Thyroid gland (tissue), 4 donors: ENCODE data around the gene LCTL. TPM values are rescaled to one million over a fixed set of nuclear protein-coding genes. Genes with fewer than 3 reads are reported as not detected.
"Not testable (repeated sequence)": the region's sequence is repeated elsewhere in the genome, so short reads cannot be mapped to it uniquely, and the experiment has no call there.

Experiments
- DNase-seq, 2 donors: peaks; one replicate each; pipeline ENCODE4 v3.0.0-alpha.2; 2019
- H3K27ac ChIP-seq, 3 donors: fragments of 200-600 bp; sonication (generic); 1 replicate in 2 of 3; 2 replicates in 1 of 3; pipeline ENCODE4 v1.5.1; 2016 to 2019; ENCODE audit warnings: mild to moderate bottlenecking in 1 of 3, moderate library complexity in 1 of 3
- H3K27me3 ChIP-seq: fragments of 200-600 bp; sonication (generic); one replicate; pipeline ENCODE4 v1.5.1; 2019
- H3K36me3 ChIP-seq, 2 donors: fragments of 200-600 bp; sonication (generic); one replicate each; pipeline ENCODE4 v1.5.1; 2016 to 2019
- H3K4me1 ChIP-seq, 2 donors: fragments of 200-600 bp; sonication (generic); one replicate each; pipeline ENCODE4 v1.5.1; 2017 to 2019
- H3K4me3 ChIP-seq, 3 donors: fragments of 200-600 bp; sonication (generic); replicated peaks in 1 of 3; 1 replicate in 2 of 3; 2 replicates in 1 of 3; pipeline ENCODE4 v1.5.1; 2016; ENCODE audit warnings: mild to moderate bottlenecking in 1 of 3
- H3K9me3 ChIP-seq: fragments of 200-600 bp; sonication (generic); one replicate; pipeline ENCODE4 v1.5.1; 2017
- POLR2A ChIP-seq, 2 donors: fragments of 450-650 bp; IDR thresholded peaks; one replicate each; pipeline ENCODE4 v1.6.1; 2017; ENCODE audit warnings: antibody characterized with exemption in 2 of 2, mild to moderate bottlenecking in 2 of 2, moderate library complexity in 1 of 2
- WGBS, 2 donors: methylation state at CpG; one replicate each; pipeline ENCODE4 v1.1.5; 2017; 5-methylcytosine and 5-hydroxymethylcytosine counted together
- intact Hi-C: fragments of 100-400 bp; cut with DNase I; formaldehyde crosslinking; loops from one replicate; pipeline ENCODE4 v1.15.1; 2023
- total RNA-seq, 4 donors: library from RNA; depleted of rRNA; stranded (reverse); fragments of >200 nt; gene quantifications; one replicate each; pipeline ENCODE4 v1.2.3, GENCODE V29; 2016
- TF ChIP-seq, protein P1 (sequence below), 6 experiments: fragments of 200-600 bp in 3 of 6; fragments of 450-650 bp in 3 of 6; sonication (generic) in 3 of 6; IDR thresholded peaks; one replicate each; pipeline ENCODE4 v1.5.1; 2016 to 2019; ENCODE audit warnings: antibody characterized with exemption in 6 of 6, mild to moderate bottlenecking in 2 of 6, inconsistent platforms in 1 of 6, moderate library complexity in 1 of 6

The LCTL gene
- total RNA-seq, 4 donors from 2014 or later = not detected

DNA sequence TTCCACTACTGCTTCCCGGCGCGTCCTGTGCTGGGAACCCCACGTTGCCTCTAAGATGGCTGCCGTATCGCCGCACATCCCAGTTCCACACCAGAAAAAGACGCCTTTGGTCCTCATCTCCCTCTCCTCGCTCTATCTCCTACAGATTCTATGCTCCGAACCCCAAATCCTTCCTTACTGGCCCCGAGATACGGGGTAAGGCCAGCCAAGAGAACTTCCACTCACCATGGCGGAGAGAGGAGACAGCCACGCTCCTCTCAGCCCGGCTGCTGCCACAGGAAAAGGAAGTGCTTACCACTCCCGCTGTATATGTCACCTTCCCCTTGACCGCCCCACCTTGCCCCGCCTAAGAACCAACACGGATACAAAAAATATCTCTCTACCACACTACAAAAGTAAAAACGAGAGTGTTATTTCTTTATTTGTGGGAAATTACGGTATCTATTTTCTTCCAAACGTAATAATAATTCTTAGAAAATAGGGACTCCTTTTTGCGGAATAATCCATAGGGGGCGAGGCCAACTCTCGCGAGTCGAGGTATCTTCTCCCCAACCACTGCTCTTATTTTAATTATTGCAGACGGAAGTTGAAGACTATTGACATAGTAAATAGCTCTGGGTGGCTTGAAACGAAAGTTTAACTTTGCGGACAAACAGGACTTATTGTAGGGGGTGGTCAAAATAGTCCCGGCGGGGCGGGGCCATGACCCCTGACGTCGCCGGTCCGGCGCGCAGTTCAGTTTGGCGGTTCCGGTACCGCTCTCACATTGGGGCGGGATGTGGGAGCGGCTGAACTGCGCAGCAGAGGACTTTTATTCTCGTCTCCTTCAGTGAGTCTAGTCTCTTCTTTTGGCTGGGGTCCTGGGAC is 61.0 kb downstream of the LCTL start, which contains the start of the genes RPL4 and ZWILCH:
RPL4 (minus strand) TSS at position 293 of the 867 bp plus-strand sequence; CDS start at position 228, 65 bp downstream.
ZWILCH (plus strand) TSS at position 764 of the 867 bp plus-strand sequence; CDS start at position 777, 13 bp downstream.
- H3K36me3 ChIP-seq = peaks cover 34 to 35% of the 10 kb centered on the region in 2 donors
- no peaks in the 10 kb centered on the region for H3K27me3 ChIP-seq
- peak within 1 kb of the TSS; percentile 64 to 98 (median 84) for H3K4me3 ChIP-seq
- peak within 1 kb of the TSS; percentile 85 to 95 (median 92) for H3K27ac ChIP-seq
- 0% methylated on average over 46 of the region's 46 CpGs for WGBS, 2 donors
- no peaks in the 10 kb centered on the region for H3K9me3 ChIP-seq
- peak; percentile 70 to 77 for DNase-seq
- intact Hi-C loops = loop anchor here (10.0 kb wide), 1 partner anchor 270 kb away; no protein-coding TSS in a partner anchor
- TF ChIP-seq, protein P1, sequence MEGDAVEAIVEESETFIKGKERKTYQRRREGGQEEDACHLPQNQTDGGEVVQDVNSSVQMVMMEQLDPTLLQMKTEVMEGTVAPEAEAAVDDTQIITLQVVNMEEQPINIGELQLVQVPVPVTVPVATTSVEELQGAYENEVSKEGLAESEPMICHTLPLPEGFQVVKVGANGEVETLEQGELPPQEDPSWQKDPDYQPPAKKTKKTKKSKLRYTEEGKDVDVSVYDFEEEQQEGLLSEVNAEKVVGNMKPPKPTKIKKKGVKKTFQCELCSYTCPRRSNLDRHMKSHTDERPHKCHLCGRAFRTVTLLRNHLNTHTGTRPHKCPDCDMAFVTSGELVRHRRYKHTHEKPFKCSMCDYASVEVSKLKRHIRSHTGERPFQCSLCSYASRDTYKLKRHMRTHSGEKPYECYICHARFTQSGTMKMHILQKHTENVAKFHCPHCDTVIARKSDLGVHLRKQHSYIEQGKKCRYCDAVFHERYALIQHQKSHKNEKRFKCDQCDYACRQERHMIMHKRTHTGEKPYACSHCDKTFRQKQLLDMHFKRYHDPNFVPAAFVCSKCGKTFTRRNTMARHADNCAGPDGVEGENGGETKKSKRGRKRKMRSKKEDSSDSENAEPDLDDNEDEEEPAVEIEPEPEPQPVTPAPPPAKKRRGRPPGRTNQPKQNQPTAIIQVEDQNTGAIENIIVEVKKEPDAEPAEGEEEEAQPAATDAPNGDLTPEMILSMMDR (IDR thresholded peaks at IDR 0.05) = no peak
- peak; percentile 77 to 88 for TF ChIP-seq POLR2A (IDR thresholded peaks at IDR 0.05)
- peaks cover 12 to 16% of the 10 kb centered on the region in 2 donors for H3K4me1 ChIP-seq

DNA sequence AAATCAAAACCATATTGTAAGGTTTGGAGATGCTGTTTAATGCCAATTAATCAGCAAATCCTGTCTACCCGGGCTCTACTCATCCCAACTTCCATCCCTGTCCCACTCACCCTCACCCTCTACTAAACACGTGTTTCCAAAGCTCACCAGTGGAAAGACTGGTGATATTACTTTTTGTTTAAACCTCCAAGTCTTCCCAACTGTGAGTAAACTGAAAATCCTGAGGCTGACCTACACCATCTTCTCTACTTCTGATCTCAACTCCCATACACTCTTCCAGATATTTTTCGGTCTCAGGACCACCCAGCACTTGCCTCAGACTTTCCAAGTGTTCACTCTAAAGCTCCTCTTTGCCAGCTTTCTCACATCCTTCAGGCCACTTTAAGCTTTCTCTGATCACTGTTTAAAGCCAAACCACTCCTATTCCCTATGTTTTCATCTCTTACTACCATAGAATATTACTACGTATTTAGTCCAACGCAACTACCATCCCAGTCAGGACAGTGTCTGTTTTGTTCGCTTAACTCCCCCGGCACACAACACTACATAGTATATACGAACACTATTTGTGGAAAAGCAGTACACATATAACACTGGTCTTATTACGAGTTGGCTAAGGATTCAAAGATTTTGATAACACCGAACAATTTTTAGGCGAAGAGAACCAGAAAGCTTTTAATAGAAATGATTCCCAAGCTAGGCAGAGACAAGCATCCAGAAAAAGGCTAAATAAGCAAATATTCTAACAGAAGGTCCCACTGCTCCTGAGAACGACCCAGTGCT is 61.8 kb downstream of the LCTL start:
- Histone ChIP-seq H3K4me3 (peak overlapping the region; percentile 64 to 98 (median 84)), H3K27me3 (no peaks in the 10 kb centered on the region), H3K27ac (peak overlapping the region in 2 of 3 donors; percentile 85 to 95), H3K4me1 (peaks cover 12 to 16% of the 10 kb centered on the region in 2 donors), H3K36me3 (peaks cover 42 to 43% of the 10 kb centered on the region in 2 donors), H3K9me3 (no peaks in the 10 kb centered on the region)
- whole genome bisulfite sequencing, 2 donors = 0 to 1% methylated on average over 12 of the region's 12 CpGs
- intact Hi-C loops = loop anchor here (10.0 kb wide), 1 partner anchor 271 kb away; no protein-coding TSS in a partner anchor
- DNase-seq = no peak
- TF ChIP-seq, protein P1 (IDR thresholded peaks at IDR 0.05) = no peak
- no peak for TF ChIP-seq POLR2A (IDR thresholded peaks at IDR 0.05)

DNA sequence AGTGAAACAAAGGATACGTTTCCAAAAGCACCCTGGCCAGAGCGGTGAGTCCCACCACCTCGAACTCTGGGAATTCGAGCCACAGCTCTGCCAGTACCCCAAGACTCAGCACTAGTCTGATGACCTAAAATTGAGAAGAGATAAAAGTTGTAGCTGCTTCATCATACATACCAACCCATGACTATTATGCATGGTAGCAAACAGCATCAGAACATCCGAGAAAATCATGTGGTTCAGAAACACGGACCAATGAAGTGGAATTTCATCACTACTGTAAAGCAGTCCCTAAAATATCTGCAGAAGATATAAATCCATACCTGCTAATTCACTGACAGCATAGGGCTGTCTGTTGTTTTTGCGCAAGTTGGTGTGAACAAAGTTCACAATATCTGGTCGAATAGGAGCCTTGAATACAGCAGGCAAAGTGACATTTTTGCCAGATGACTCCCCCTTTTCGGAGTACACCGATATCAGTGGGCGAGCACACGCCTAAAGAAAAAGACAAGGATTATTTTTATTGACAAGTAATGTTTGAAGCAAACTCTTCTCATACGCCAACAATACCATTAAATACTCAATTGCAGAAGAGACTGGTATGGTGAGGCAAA is 62.7 kb downstream of the LCTL start:
- Histone ChIP-seq H3K4me1 (peaks cover 12 to 19% of the 10 kb centered on the region in 2 donors), H3K36me3 (peaks cover 50 to 51% of the 10 kb centered on the region in 2 donors)
- intact Hi-C loops = loop anchor here (10.0 kb wide), 1 partner anchor 272 kb away; no protein-coding TSS in a partner anchor
- H3K27ac ChIP-seq, DNase-seq, H3K27me3 ChIP-seq, H3K4me3 ChIP-seq, H3K9me3 ChIP-seq: not testable (repeated sequence)
- 64 to 73% methylated on average over 13 of the region's 13 CpGs for WGBS, 2 donors

DNA sequence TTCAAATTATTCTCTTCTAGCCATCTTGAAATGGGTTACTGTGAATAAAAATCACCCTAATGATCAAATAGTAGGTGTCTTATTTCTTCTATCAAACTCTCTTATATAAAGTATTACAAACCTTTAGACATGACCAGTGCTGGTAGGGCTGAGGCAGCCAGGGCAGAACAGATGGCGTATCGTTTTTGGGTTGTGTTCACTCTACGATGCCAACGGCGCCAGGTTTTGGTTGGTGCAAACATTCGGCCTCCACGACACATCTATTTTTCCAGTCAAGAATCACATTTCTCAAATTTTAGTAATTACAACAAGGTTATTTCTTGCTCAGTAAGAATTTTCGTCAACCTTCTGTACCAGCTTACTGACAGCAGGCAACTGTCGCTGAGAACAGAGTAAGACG is 63.3 kb downstream of the LCTL start:
- H3K27ac ChIP-seq = no peak overlapping the region
- H3K4me1 ChIP-seq = peaks cover 12 to 22% of the 10 kb centered on the region in 2 donors
- intact Hi-C loops = loop anchor here (10.0 kb wide), 1 partner anchor 272 kb away; no protein-coding TSS in a partner anchor
- 87 to 91% methylated on average over 10 of the region's 10 CpGs for WGBS, 2 donors
- H3K27me3 ChIP-seq = no peaks in the 10 kb centered on the region
- peaks cover 51% of the 10 kb centered on the region in 2 donors for H3K36me3 ChIP-seq
- TF ChIP-seq, protein P1 (IDR thresholded peaks at IDR 0.05) = no peak
- TF ChIP-seq POLR2A (IDR thresholded peaks at IDR 0.05) = no peak
- H3K9me3 ChIP-seq = no peaks in the 10 kb centered on the region
- no peak overlapping the region for H3K4me3 ChIP-seq
- no peak for DNase-seq

GRCh38 chr15:66500346-66500745 is 65.5 kb downstream of the LCTL start:
- H3K4me3 ChIP-seq, DNase-seq, H3K9me3 ChIP-seq, H3K27ac ChIP-seq, H3K27me3 ChIP-seq: not testable (repeated sequence)
- 87 to 88% methylated on average over 7 of the region's 7 CpGs for WGBS, 2 donors
- peaks cover 51% of the 10 kb centered on the region in 2 donors for H3K36me3 ChIP-seq
- peaks cover 20 to 23% of the 10 kb centered on the region in 2 donors for H3K4me1 ChIP-seq
- intact Hi-C loops = loop anchor here (10.0 kb wide), 1 partner anchor 274 kb away; no protein-coding TSS in a partner anchor
